Neural cell (in vitro differentiated cells): ENCODE data around the gene MAP2.

Experiments used
- MXI1 ChIP-seq: fragments of 450-650 bp; conservative IDR thresholded peaks from 2 replicates; pipeline ENCODE4 v1.6.1; 2014; ENCODE audit warnings: antibody characterized with exemption, mild to moderate bottlenecking; ENCODE audit not compliant: poor library complexity, severe bottlenecking
- RAD21 ChIP-seq: fragments of 450-650 bp; conservative IDR thresholded peaks from 2 replicates; pipeline ENCODE4 v1.6.1; 2014; ENCODE audit warnings: antibody characterized with exemption, mild to moderate bottlenecking, moderate library complexity
- TF ChIP-seq, protein P1 (sequence below): fragments of 450-650 bp; IDR thresholded peaks from 2 replicates; pipeline ENCODE4 v1.5.1; 2014; ENCODE audit warnings: antibody characterized with exemption, mild to moderate bottlenecking, moderate library complexity; ENCODE audit not compliant: poor library complexity, severe bottlenecking

DNA sequence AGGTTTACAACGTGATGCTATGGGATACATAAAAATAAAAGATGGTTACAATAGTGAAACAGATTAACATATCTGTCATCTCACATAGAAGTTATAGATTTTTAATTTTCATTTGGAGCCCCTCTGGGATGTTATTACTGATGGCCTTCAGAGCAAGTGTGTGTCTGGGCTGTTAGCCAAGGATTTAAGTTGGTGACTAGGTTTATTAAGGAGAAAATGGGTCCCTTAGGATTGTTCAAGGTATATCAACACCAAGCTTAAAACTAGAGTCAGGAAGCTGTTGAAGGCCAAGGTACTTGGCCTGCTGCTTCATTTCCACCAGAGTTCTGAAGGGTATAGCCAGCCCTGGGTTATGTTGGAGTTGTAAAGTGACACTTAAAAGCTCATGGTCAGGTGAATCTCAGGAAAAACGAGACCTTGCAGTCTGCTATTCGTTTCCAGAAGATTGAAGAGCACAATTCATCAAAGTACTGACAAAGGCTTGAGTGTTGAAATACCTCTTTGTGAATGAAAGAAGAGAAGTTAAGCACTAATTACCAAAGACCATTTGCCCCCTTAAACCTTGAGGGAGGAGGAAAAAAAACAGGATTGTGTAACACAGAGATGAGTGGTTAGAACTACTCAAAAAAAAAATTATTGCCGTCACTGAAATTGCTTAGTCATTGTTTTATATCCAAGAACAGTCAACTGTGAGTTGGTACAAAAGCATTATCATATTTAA is 48.4 kb downstream of the MAP2 start:
- TF ChIP-seq RAD21 (no peak), MXI1 (no peak)
- TF ChIP-seq, protein P1, sequence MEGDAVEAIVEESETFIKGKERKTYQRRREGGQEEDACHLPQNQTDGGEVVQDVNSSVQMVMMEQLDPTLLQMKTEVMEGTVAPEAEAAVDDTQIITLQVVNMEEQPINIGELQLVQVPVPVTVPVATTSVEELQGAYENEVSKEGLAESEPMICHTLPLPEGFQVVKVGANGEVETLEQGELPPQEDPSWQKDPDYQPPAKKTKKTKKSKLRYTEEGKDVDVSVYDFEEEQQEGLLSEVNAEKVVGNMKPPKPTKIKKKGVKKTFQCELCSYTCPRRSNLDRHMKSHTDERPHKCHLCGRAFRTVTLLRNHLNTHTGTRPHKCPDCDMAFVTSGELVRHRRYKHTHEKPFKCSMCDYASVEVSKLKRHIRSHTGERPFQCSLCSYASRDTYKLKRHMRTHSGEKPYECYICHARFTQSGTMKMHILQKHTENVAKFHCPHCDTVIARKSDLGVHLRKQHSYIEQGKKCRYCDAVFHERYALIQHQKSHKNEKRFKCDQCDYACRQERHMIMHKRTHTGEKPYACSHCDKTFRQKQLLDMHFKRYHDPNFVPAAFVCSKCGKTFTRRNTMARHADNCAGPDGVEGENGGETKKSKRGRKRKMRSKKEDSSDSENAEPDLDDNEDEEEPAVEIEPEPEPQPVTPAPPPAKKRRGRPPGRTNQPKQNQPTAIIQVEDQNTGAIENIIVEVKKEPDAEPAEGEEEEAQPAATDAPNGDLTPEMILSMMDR, result no peak
